DMS 273 treated with DMSO at 0.1 percent for 48 hours (cell line): ENCODE measurements around the gene AKR1C1.
"Not testable (repeated sequence)": the region's sequence is repeated elsewhere in the genome, so short reads cannot be mapped to it uniquely, and the experiment has no call there.

Experiments used
- DNase-seq: peaks from one replicate; lab custom pipeline; 2025; lab: John Stamatoyannopoulos, UW

The AKR1C1 gene

GRCh38 chr10:4962876-4963814 is at the start of gene AKR1C1:
AKR1C1 (plus strand) TSS chr10:4963415; CDS start chr10:4963445, 30 bp downstream.
- not testable (repeated sequence) for DNase-seq

GRCh38 chr10:4914213-4914850 is 48.9 kb upstream of the AKR1C1 start:
- no peak for DNase-seq

- DNase-seq: no peak
Observed at GRCh38 chr10:4916086-4916716, 47.0 kb upstream of the AKR1C1 start.

- DNase-seq: no peak
Observed at GRCh38 chr10:4918236-4918635, 45.0 kb upstream of the AKR1C1 start.

- DNase-seq: not testable (repeated sequence)
Observed at GRCh38 chr10:4924482-4924881, 38.7 kb upstream of the AKR1C1 start.

- no peak for DNase-seq
Observed at GRCh38 chr10:4926400-4926799, 36.8 kb upstream of the AKR1C1 start.

GRCh38 chr10:4931587-4931986 is 31.6 kb upstream of the AKR1C1 start:
- DNase-seq: no peak

GRCh38 chr10:4934391-4934987 is 28.7 kb upstream of the AKR1C1 start:
- DNase-seq: no peak

- DNase-seq: no peak
Observed at GRCh38 chr10:4937346-4937745, 25.9 kb upstream of the AKR1C1 start.

GRCh38 chr10:4939224-4940072 is 23.8 kb upstream of the AKR1C1 start:
- DNase-seq: no peak

GRCh38 chr10:4940073-4940428 is 23.2 kb upstream of the AKR1C1 start:
- DNase-seq: not testable (repeated sequence)

- DNase-seq: not testable (repeated sequence)
Observed at GRCh38 chr10:4940909-4941308, 22.3 kb upstream of the AKR1C1 start.

- DNase-seq: no peak
Observed at GRCh38 chr10:4941540-4942330, 21.5 kb upstream of the AKR1C1 start.

GRCh38 chr10:4942931-4943330 is 20.3 kb upstream of the AKR1C1 start:
- not testable (repeated sequence) for DNase-seq

- not testable (repeated sequence) for DNase-seq
Observed at GRCh38 chr10:4943416-4943815, 19.8 kb upstream of the AKR1C1 start.

GRCh38 chr10:4943821-4944220 is 19.4 kb upstream of the AKR1C1 start:
- no peak for DNase-seq

- no peak for DNase-seq
Observed at GRCh38 chr10:4944841-4945240, 18.4 kb upstream of the AKR1C1 start.

GRCh38 chr10:4945766-4946717 is 17.2 kb upstream of the AKR1C1 start:
- no peak for DNase-seq

GRCh38 chr10:4947039-4947634 is 16.1 kb upstream of the AKR1C1 start:
- DNase-seq: no peak
